Hematopoietic multipotent progenitor cell treated with erythropoietin and hydrocortisone succinate and interleukin-3 and kit ligand, for 8 days (in vitro differentiated cells): ENCODE measurements around the gene KITLG.
"Not testable (repeated sequence)": the region's sequence is repeated elsewhere in the genome, so short reads cannot be mapped to it uniquely, and the experiment has no call there.

ENCODE experiments used
- DNase-seq: peaks from one replicate; pipeline ENCODE4 v3.0.0-alpha.2; 2015

KITLG gene

GRCh38 chr12:88580051-88580871, at the start of gene KITLG:
Gene KITLG (minus strand): TSS chr12:88580471. CDS start chr12:88580278, 193 bp downstream.
- peak; percentile 58 for DNase-seq

- DNase-seq: no peak
Observed at GRCh38 chr12:88628856-88629509, 48.7 kb upstream of the KITLG start.

GRCh38 chr12:88628035-88628434, 47.8 kb upstream of the KITLG start:
- DNase-seq: not testable (repeated sequence)

- no peak for DNase-seq
Observed at GRCh38 chr12:88627501-88627900, 47.2 kb upstream of the KITLG start.

- no peak for DNase-seq
Observed at GRCh38 chr12:88625356-88625755, 45.1 kb upstream of the KITLG start.

- DNase-seq: no peak
Observed at GRCh38 chr12:88624911-88625310, 44.6 kb upstream of the KITLG start.

- no peak for DNase-seq
Observed at GRCh38 chr12:88623777-88624548, 43.7 kb upstream of the KITLG start.

GRCh38 chr12:88617352-88617751, 37.1 kb upstream of the KITLG start:
- DNase-seq: no peak

- no peak for DNase-seq
Observed at GRCh38 chr12:88615490-88615889, 35.2 kb upstream of the KITLG start.

GRCh38 chr12:88604646-88605045, 24.4 kb upstream of the KITLG start:
- no peak for DNase-seq

- no peak for DNase-seq
Observed at GRCh38 chr12:88600272-88600671, 20.0 kb upstream of the KITLG start.

GRCh38 chr12:88597365-88597764, 17.1 kb upstream of the KITLG start:
- DNase-seq: no peak

GRCh38 chr12:88595697-88596096, 15.4 kb upstream of the KITLG start:
- no peak for DNase-seq

GRCh38 chr12:88594780-88595179, 14.5 kb upstream of the KITLG start:
- no peak for DNase-seq

GRCh38 chr12:88591343-88591742, 11.1 kb upstream of the KITLG start:
- no peak for DNase-seq

GRCh38 chr12:88590851-88591250, 10.6 kb upstream of the KITLG start:
- no peak for DNase-seq

- DNase-seq: no peak
Observed at GRCh38 chr12:88585077-88585476, 4.8 kb upstream of the KITLG start.

- no peak for DNase-seq
Observed at GRCh38 chr12:88579601-88580050, 645 bp downstream of the KITLG start.

GRCh38 chr12:88579161-88579517, 1.1 kb downstream of the KITLG start:
- peak; percentile 23 for DNase-seq

GRCh38 chr12:88578276-88579160, 1.8 kb downstream of the KITLG start:
- no peak for DNase-seq

GRCh38 chr12:88577537-88577936, 2.7 kb downstream of the KITLG start:
- DNase-seq: no peak

GRCh38 chr12:88576866-88577265, 3.4 kb downstream of the KITLG start:
- DNase-seq: no peak
